Natural killer cell (primary cell): ENCODE data around the gene FBL. TPM values are rescaled to one million over a fixed set of nuclear protein-coding genes. Genes with fewer than 3 reads are reported as not detected.
A peak's percentile ranks its signal among the peaks of the same experiment; 100 is the strongest.

ENCODE experiments used
- ATAC-seq, 3 donors: fragments of 150-1000 bp in 2 of 3; fragments of 200-7000 bp in 1 of 3; cut with Tn5 transposase; 1 replicate in 1 of 3; 2 replicates in 2 of 3; pipeline ENCODE4 v1.10.0; 2021; ENCODE audit warnings: mild to moderate bottlenecking in 2 of 3, moderate library complexity in 2 of 3
- DNase-seq, 2 donors: peaks; one replicate each; pipeline versions ENCODE4 v3.0.0 to v3.0.0-alpha.2; 2013 to 2021; ENCODE audit warnings: mixed read lengths in 1 of 2
- H3K27ac ChIP-seq: one replicate; pipeline ENCODE4 v1.5.1; 2013; ENCODE audit warnings: mild to moderate bottlenecking, low read length
- H3K27me3 ChIP-seq: one replicate; pipeline ENCODE4 v1.6.1; 2013; ENCODE audit warnings: low read length; ENCODE audit not compliant: control insufficient read depth, insufficient read depth
- H3K36me3 ChIP-seq: one replicate; pipeline ENCODE4 v1.6.1; 2013; ENCODE audit warnings: low read length; ENCODE audit not compliant: control insufficient read depth, insufficient read depth
- H3K4me1 ChIP-seq: one replicate; pipeline ENCODE4 v1.6.1; 2013; ENCODE audit warnings: low read length; ENCODE audit not compliant: control insufficient read depth, insufficient read depth
- H3K4me3 ChIP-seq: one replicate; pipeline ENCODE4 v1.5.1; 2013; ENCODE audit warnings: low read length
- H3K9me3 ChIP-seq: one replicate; pipeline ENCODE4 v1.6.1; 2013; ENCODE audit warnings: low read length; ENCODE audit not compliant: control insufficient read depth, insufficient read depth
- H3K27ac Mint-ChIP-seq, 2 donors: one replicate each; pipeline ENCODE4 v1.8.0; 2022; ENCODE audit warnings: mild to moderate bottlenecking in 2 of 2, mixed read lengths in 2 of 2, moderate library complexity in 1 of 2
- H3K27me3 Mint-ChIP-seq, 2 donors: one replicate each; pipeline ENCODE4 v1.8.0; 2022; ENCODE audit warnings: low read depth in 2 of 2, mixed read lengths in 2 of 2
- H3K36me3 Mint-ChIP-seq: one replicate; pipeline ENCODE4 v1.8.0; 2022; ENCODE audit warnings: mixed read lengths
- H3K4me1 Mint-ChIP-seq, 2 donors: one replicate each; pipeline ENCODE4 v1.8.0; 2022; ENCODE audit warnings: mixed read lengths in 2 of 2
- H3K4me3 Mint-ChIP-seq: one replicate; pipeline ENCODE4 v1.8.0; 2022; ENCODE audit warnings: mild to moderate bottlenecking, moderate library complexity, mixed read lengths
- H3K9me3 Mint-ChIP-seq, 2 donors: one replicate each; pipeline ENCODE4 v1.8.0; 2022; ENCODE audit warnings: mixed read lengths in 2 of 2
- CTCF ChIP-seq: fragments of 200-600 bp; IDR thresholded peaks from one replicate; pipeline ENCODE4 v1.8.0; 2022; ENCODE audit warnings: antibody characterized with exemption
- WGBS: methylation state at CpG from one replicate; pipeline ENCODE4 v1.1.7; 2013; ENCODE audit warnings: missing lambda C conversion rate; ENCODE audit not compliant: insufficient coverage; 5-methylcytosine and 5-hydroxymethylcytosine counted together
- intact Hi-C: fragments of 100-400 bp; cut with micrococcal nuclease; formaldehyde crosslinking; loops from one replicate; pipeline ENCODE4 v1.14.2; 2022
- total RNA-seq, 4 donors: library from RNA; stranded (reverse); fragments of 120-200 nt in 1 of 4; gene quantifications; one replicate each; pipeline versions ENCODE4 v1.2.3 to v1.2.4, GENCODE V29; 2013 to 2022

Gene FBL
- total RNA-seq, 3 donors from 2014 or later (not counting 1 experiment from before 2014, with no cell fraction given) = 181 to 213 (median 201) TPM

GRCh38 chr19:39834287-39834841, 11.8 kb downstream of the FBL start:
- Mint-ChIP-seq H3K4me3 (peak overlapping the region; percentile 72), H3K27ac (peak overlapping the region; percentile 87 to 92), H3K4me1 (peaks cover 26 to 40% of the 10 kb centered on the region in 2 donors), H3K27me3 (no peaks in the 10 kb centered on the region), H3K36me3 (no peaks in the 10 kb centered on the region), H3K9me3 (no peaks in the 10 kb centered on the region)
- Histone ChIP-seq H3K36me3 (peaks cover 59% of the 10 kb centered on the region), H3K27ac (peak overlapping the region; percentile 94), H3K9me3 (no peaks in the 10 kb centered on the region), H3K4me1 (peaks cover 29% of the 10 kb centered on the region), H3K27me3 (no peaks in the 10 kb centered on the region), H3K4me3 (no peak overlapping the region)
- ATAC-seq (no peak), DNase-seq (no peak)
- 43% methylated on average over 15 of the region's 19 CpGs for WGBS
- intact Hi-C loops = no loop called here
- TF ChIP-seq CTCF = no peak

DNA sequence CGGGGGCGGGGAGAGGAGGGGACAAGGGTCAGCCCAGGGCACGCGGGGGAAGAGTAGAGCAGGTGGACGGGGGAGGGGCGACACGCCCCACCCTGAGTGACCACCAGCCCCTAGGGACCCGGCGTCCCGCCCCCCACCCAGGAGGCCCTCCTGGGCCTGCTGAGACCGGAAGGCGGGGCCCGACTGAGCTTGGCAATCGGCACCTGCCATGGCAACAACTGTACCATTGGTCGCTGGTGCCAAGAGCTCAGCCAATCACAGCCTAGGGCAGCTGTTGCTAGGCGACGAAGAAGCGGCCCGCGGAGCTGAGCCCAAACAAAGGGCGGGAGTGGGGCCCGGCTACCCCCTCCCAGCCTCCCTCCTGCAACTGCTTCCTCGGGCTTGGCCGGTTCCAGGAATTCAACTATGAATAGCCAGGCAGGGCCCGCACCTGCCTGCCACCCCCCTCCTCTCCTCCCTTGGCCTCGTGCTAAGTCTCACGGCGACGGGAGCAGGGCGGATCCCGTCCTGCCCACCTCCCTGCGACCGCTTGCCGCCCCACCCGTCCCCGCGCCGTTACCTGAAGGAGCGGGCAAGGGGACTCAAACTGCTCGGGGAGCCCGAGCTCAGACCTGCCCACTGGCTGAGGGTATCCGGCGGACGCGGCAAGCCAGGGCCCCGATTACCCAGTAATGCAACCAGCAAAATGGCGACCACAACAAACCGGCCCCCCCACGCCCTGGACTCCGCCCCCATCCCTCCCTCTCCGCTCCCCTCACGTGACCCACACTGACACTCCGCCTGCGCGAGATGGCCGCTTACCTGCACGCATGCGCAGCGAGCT, 12.5 kb downstream of the FBL start, which contains the start of gene DYRK1B:
Gene DYRK1B, minus strand, starts transcription at position 699 of the 823 bp plus-strand sequence. CDS start 2,295 bp downstream, outside the sequence.
- no peaks in the 10 kb centered on the region for H3K27me3 ChIP-seq
- peak; percentile 82 to 94 (median 88) for ATAC-seq

DNA sequence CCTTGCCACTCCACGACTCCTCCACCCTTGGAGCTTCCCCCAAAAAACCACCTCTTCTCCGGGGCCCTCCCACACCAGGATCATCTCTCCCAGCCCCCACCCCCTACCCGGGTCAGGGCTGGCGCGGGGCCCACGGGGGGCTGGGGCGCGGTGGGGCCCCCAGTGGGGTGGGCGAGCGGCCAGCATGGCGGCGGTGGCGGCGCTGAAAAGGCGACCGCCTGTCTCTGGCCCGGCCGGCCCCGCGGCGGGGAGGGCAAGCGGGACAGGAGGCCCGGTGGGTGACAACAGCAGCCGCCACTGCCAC, 13.1 kb downstream of the FBL start:
- Histone ChIP-seq H3K4me1 (peaks cover 38% of the 10 kb centered on the region), H3K9me3 (no peaks in the 10 kb centered on the region), H3K27ac (peak overlapping the region; percentile 94), H3K36me3 (peaks cover 48% of the 10 kb centered on the region), H3K27me3 (no peaks in the 10 kb centered on the region), H3K4me3 (peak overlapping the region; percentile 95)
- Mint-ChIP-seq H3K36me3 (no peaks in the 10 kb centered on the region), H3K9me3 (no peaks in the 10 kb centered on the region), H3K4me1 (peaks cover 38 to 52% of the 10 kb centered on the region in 2 donors), H3K27ac (peak overlapping the region; percentile 87 to 92), H3K27me3 (no peaks in the 10 kb centered on the region), H3K4me3 (peak overlapping the region; percentile 87)
- WGBS = 1% methylated on average over 24 of the region's 24 CpGs
- no peak for TF ChIP-seq CTCF
- intact Hi-C loops = loop anchor here (1.0 kb wide), 1 partner anchor 9 kb away; no protein-coding TSS in a partner anchor
- DNase-seq = no peak
- peak in 2 of 3 donors; percentile 33 to 40 for ATAC-seq

More for the DNA sequence above, 12.5 kb downstream of the FBL start, which contains the start of gene DYRK1B:
- peaks cover 52% of the 10 kb centered on the region for H3K36me3 ChIP-seq
- no peak for TF ChIP-seq CTCF
- H3K27ac ChIP-seq = peak within 1 kb of the TSS; percentile 94
- Mint-ChIP-seq H3K9me3 (no peaks in the 10 kb centered on the region), H3K36me3 (no peaks in the 10 kb centered on the region), H3K27ac (peak within 1 kb of the TSS; percentile 87 to 92), H3K4me3 (peak within 1 kb of the TSS; percentile 87), H3K27me3 (no peaks in the 10 kb centered on the region), H3K4me1 (peaks cover 33 to 47% of the 10 kb centered on the region in 2 donors)
- DNase-seq = peak; percentile 93 to 100
- peaks cover 33% of the 10 kb centered on the region for H3K4me1 ChIP-seq
- WGBS = under 1% methylated on average over 59 of the region's 59 CpGs
- intact Hi-C loops = loop anchor here (1.0 kb wide), 1 partner anchor 9 kb away; no protein-coding TSS in a partner anchor
- H3K4me3 ChIP-seq = peak within 1 kb of the TSS; percentile 95
- H3K9me3 ChIP-seq = no peaks in the 10 kb centered on the region
